ENCODE results near the gene GALNT9.

GRCh38 chr12:132187646-132188450 lies 141.5 kb downstream of the GALNT9 start:
- TF ChIP-seq CTCF (IDR thresholded peaks at IDR 0.05 in 8 of 11, conservative IDR thresholded peaks at IDR 0.05 in 3 of 11) (no peak), POLR2A (IDR thresholded peaks at IDR 0.05) (no peak), POLR2AphosphoS5 (IDR thresholded peaks at IDR 0.05) (no peak)
